GM12892 (cell line): ENCODE data around the gene USP21.
A peak's percentile ranks its signal among the peaks of the same experiment; 100 is the strongest.

Experiments used
- POLR2A ChIP-seq: IDR thresholded peaks from 2 replicates; pipeline ENCODE4 v1.6.1; 2011; ENCODE audit warnings: low read depth, low read length, control low read depth
- POLR2AphosphoS5 ChIP-seq: IDR thresholded peaks from 2 replicates; pipeline ENCODE4 v1.6.1; 2011; ENCODE audit warnings: low read depth, low read length, control low read depth
- TAF1 ChIP-seq: IDR thresholded peaks from 2 replicates; pipeline ENCODE4 v1.6.1; 2011; ENCODE audit warnings: low read depth, mild to moderate bottlenecking, control low read depth, low read length, borderline replicate concordance

GRCh38 chr1:161215076-161215475, 55.8 kb downstream of the USP21 start, which contains the start of gene FCER1G:
- TF ChIP-seq POLR2A (0 out of 2 replicates have a peak, but pooled peaks have one; percentile 23), POLR2AphosphoS5 (no peak), TAF1 (no peak)
